GM18507 (cell line): ENCODE results near the gene TAF1A.

Source experiments
- DNase-seq: peaks from one replicate; pipeline ENCODE4 v3.0.0; 2011; ENCODE audit warnings: low read depth; ENCODE audit not compliant: insufficient read length; ENCODE audit errors: extremely low spot score
- FAIRE-seq: peaks from 2 replicates; lab custom pipeline; 2011; peaks lifted over from hg19 to GRCh38; lab: Jason Lieb, UNC

TAF1A gene

DNA sequence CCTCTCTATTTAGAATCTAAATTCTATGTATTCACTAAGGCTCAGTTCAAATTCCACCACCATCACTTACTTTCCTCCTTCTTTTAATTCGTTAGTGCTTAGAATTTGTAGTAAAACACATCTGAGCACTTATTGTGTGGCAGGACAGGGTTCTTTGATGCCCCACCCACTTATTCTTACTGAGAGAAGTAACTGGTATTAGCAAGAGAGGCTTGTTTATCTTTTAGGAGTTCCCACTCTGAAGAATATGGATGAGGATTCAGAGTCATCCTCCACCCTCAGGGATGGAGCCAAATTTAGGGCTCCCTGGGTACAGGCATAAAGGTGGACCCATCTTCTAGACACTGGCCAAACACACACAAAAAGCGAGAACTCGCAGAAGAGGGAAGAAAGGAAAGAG, 11.5 kb upstream of the TAF1A start:
- DNase-seq (no peak), FAIRE-seq (no peak)

GRCh38 chr1:222600281-222600680, 10.5 kb upstream of the TAF1A start:
- no peak for DNase-seq
- no peak for FAIRE-seq

GRCh38 chr1:222596696-222597095, 7.0 kb upstream of the TAF1A start:
- DNase-seq (no peak), FAIRE-seq (no peak)

- FAIRE-seq (no peak), DNase-seq (no peak)
Measured at GRCh38 chr1:222594789-222595188, 5.1 kb upstream of the TAF1A start.

DNA sequence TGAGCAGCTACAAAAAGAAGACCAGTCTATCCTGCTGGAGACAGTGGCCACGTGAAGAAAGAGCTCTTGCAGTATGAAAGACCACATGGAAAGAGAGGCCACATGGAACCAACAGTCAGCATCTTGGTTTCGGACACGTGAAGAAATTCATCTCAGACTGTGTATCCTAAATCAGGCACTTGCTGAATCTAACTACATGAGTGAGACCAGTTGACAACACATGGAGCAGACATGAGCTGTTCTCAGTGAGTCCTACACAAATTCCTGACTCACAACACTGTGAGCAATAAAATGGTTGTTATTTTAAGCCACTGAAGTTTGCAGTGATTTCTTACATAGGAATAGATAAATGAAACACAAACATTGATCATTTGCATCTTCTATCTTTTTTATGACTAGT, 2.4 kb upstream of the TAF1A start:
- FAIRE-seq, result no peak
- DNase-seq, result no peak

DNA sequence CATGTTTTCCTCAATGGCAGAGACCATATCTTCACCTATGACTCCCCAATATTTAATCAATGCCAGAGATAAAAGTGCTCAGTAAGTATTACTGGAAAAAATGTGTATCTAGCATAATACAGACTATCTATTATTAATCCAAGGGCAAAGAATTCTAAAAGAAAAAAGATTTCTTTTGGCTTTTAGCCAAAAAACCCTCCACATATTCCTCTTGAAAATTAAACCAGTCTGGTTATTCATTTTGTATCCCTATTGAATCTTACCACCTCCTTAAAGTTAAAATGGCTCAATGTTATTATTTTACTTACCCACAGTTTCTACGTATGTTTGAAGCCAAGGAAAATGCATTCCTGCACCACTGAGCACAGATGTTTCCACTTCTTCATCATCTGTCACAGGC, 1.6 kb downstream of the TAF1A start:
- no peak for FAIRE-seq
- DNase-seq, result no peak

GRCh38 chr1:222586842-222587241, 2.9 kb downstream of the TAF1A start:
- DNase-seq, result no peak
- no peak for FAIRE-seq

GRCh38 chr1:222583079-222583478, 6.7 kb downstream of the TAF1A start:
- peak; percentile 88 for FAIRE-seq
- DNase-seq, result no peak

GRCh38 chr1:222582099-222582774, 7.5 kb downstream of the TAF1A start:
- DNase-seq, result no peak
- FAIRE-seq, result peak; percentile 51

DNA sequence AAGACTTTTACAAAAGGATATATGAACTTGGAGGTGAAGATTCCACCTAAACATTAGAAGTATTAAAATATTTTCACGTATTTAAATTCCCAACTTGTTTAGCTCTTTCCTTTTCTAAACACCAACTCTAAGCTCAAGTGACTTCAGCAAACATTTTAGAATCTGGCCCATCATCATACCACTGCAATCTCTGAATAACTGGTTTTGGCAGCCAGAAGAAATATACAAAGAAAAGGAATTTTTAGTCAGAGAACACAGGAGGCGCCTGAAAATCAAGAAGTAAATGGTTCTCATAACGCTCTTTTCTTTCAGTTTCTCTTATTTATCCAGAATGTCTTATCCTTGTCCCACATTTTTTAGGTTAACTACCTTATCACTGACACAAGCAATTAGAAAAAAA, 10.4 kb downstream of the TAF1A start:
- DNase-seq (no peak), FAIRE-seq (no peak)

DNA sequence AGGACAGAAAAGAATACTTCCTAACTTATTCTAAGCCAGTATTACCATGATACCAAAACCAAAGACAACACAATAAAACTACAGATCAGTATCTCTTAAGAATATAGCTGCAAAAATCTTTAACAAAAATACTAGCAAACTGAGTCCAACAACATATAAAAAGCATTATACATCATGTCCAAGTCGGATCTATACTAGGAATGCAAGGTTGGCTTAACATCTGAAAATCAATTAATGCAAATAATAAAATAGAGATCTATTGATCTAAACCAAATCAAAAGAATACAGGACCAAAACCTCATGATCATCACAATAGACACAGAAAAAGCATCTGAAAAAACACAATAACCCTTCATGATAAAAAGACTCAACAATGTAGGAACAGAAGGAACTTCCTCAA, 18.9 kb downstream of the TAF1A start:
- DNase-seq (no peak), FAIRE-seq (no peak)

- FAIRE-seq, result no peak
- no peak for DNase-seq
Measured at GRCh38 chr1:222561656-222562055, 28.1 kb downstream of the TAF1A start.

DNA sequence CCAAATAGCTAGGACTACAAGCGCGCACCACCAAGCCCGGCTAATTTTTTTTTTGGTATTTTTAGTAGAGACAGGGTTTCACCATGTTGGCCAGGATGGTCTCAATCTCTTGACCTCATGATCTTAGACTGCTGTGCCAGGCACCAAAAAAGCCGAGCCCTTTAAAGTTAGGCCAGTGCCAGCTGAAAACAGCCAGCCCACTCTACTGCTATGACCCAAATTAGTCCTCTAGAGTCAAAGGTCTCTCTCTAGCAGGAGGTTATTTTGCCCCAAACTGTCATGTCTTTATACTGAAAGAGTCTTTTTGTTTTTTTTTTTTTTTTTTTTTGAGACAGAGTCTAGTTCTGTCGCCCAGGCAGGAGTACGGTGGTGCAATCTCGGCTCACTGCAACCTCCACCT, 32.2 kb downstream of the TAF1A start:
- FAIRE-seq (no peak), DNase-seq (no peak)

DNA sequence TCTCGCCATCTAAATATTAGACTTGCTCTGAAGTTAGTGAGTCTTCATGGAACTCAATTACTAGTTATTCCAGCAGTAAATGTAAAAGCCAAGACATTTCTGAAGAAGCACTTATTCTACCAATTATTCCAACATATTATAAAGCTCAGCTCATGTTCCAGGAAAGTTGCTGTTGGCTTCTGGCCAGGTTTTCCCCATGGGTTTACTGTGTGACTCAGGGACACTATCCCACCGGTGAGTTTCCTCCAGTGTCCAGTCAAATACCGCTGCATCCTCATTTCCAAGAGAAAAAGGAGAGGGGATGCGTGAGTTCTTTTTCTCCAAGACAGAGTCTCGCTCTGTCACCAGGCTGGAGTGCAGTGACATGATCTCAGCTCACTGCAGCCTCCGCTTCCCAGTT, 32.6 kb downstream of the TAF1A start:
- FAIRE-seq, result no peak

DNA sequence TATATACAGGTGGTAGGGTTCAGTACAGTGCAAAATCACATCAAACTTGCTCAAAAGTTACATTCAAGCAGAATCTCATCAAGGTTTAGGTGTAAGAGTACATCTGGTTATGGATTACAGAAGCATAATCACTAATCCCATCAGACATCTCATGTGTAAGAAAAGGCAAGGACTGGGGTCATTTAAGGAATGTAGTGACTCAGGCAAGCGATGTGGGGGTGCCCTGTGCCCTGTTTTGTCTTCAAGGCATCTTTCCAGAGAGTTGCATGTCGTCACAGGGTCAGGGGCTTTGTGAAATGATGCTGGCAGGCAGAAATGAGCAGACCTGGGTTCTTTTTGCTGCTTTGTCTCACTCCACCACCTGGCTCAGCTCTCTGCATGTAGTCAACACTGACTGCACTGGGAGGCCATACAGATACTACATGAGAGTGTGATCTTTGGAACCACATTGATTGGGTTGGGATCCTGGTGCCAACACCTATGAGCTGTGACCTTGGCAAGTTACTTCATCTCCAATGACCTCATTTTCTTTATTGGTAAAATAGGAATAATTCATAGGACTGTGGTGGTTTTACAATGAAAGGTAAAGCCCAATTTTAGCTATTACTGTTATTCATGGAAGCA, 33.6 kb downstream of the TAF1A start:
- no peak for DNase-seq
- no peak for FAIRE-seq

More for the DNA sequence above, 32.6 kb downstream of the TAF1A start:
- DNase-seq, result no peak

DNA sequence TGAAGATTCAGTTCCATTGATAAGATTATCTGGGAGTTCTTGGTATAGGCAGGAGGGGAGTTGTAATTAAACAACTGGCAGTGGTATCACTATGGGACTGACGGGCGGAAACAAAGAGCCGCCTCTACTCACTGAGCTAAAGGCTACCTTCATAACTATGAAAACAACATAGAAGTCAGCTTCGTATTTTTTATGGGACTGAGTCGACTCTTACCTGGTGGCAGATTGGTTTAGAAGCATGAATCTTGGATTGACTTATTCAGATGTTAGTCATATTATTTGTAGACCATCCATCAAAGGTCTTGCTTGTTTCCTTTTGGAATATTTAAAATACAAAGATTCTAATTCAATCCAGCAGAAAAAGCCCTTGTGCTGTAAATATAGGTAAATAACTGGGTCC, 35.6 kb downstream of the TAF1A start:
- no peak for FAIRE-seq

DNA sequence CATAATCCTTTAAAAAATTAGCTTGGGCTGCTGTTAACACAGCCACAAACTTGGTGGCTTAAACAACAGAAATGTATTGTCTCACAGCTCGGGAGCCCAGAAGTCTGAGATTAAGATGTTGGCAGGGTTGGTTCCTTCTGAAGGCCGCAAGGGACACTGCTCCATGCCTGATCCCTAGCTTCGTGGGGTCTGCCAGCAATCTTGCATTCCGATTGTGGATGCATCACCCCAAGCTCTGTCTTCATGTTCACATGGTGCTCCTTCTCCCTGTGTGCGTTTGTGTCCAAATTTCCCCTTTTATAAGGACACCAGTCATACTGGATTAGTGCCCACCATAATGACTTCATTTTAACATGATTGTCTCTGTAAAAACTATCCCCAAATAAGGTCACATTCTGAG, 36.9 kb downstream of the TAF1A start:
- FAIRE-seq (no peak), DNase-seq (no peak)

More for the DNA sequence above, 35.6 kb downstream of the TAF1A start:
- no peak for DNase-seq

- DNase-seq (no peak), FAIRE-seq (no peak)
Measured at GRCh38 chr1:222547944-222548671, 41.6 kb downstream of the TAF1A start, which contains the start of gene HHIPL2. TSS of gene HHIPL2 (minus strand) at chr1:222548104. CDS start at chr1:222548044, 60 bp downstream.

DNA sequence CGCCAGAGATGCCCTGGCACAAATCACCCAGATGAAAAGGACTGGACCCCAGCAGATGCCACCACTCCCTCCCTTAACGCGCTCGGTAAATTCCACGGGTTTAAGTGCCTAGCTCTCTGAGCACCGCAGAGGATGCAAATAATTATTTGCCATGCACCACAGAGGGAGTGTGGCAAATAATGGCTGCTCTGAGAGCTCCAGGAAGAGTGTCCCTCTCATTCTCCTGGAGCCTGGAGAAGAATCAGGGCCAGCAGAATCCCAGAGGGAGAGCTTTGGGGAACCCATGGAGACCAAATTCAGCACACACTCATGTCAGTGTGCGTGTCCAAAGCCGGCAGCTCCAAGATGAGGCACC, 42.5 kb downstream of the TAF1A start:
- DNase-seq, result no peak
- FAIRE-seq, result no peak

- no peak for FAIRE-seq
- DNase-seq, result no peak
Measured at GRCh38 chr1:222546548-222547259, 43.0 kb downstream of the TAF1A start.
